Osteocyte (in vitro differentiated cells): ENCODE measurements around the gene CMSS1. TPM values are rescaled to one million over a fixed set of nuclear protein-coding genes. Genes with fewer than 3 reads are reported as not detected.
"Not testable (repeated sequence)": the region's sequence is repeated elsewhere in the genome, so short reads cannot be mapped to it uniquely, and the experiment has no call there.

Experiments
- DNase-seq: peaks from one replicate; pipeline ENCODE4 v3.0.0; 2021; ENCODE audit warnings: mixed read lengths; ENCODE audit not compliant: unreplicated experiment; ENCODE audit errors: extremely low spot score
- H3K27ac Mint-ChIP-seq: one replicate; pipeline ENCODE4 v1.8.0; 2021; ENCODE audit warnings: mild to moderate bottlenecking, mixed read lengths; ENCODE audit not compliant: unreplicated experiment
- H3K27me3 Mint-ChIP-seq: one replicate; pipeline ENCODE4 v1.8.0; 2021; ENCODE audit warnings: mixed read lengths; ENCODE audit not compliant: unreplicated experiment
- H3K36me3 Mint-ChIP-seq: one replicate; pipeline ENCODE4 v1.8.0; 2021; ENCODE audit warnings: mixed read lengths; ENCODE audit not compliant: unreplicated experiment
- H3K4me1 Mint-ChIP-seq: one replicate; pipeline ENCODE4 v1.8.0; 2021; ENCODE audit warnings: mixed read lengths; ENCODE audit not compliant: unreplicated experiment
- H3K4me3 Mint-ChIP-seq: one replicate; pipeline ENCODE4 v1.8.0; 2021; ENCODE audit warnings: mild to moderate bottlenecking, moderate library complexity, mixed read lengths; ENCODE audit not compliant: unreplicated experiment
- H3K9me3 Mint-ChIP-seq: one replicate; pipeline ENCODE4 v1.8.0; 2021; ENCODE audit warnings: mixed read lengths; ENCODE audit not compliant: unreplicated experiment
- CTCF ChIP-seq: fragments of 200-600 bp; sonication (generic); IDR thresholded peaks from 2 replicates; pipeline ENCODE4 v1.5.0; 2021; ENCODE audit warnings: antibody characterized with exemption, mild to moderate bottlenecking, moderate library complexity
- total RNA-seq: library from RNA; stranded (reverse); gene quantifications from 2 replicates; pipeline ENCODE4 v1.2.1, GENCODE V29; 2021

CMSS1 gene
- total RNA-seq, 1 donor from 2014 or later: 38.5 TPM

GRCh38 chr3:100093831-100094230 is 276.2 kb downstream of the CMSS1 start:
- Mint-ChIP-seq H3K9me3 (no peaks in the 10 kb centered on the region), H3K4me1 (peaks cover 47% of the 10 kb centered on the region), H3K27ac (peak overlapping the region; percentile 38), H3K27me3 (no peaks in the 10 kb centered on the region), H3K4me3 (no peak overlapping the region), H3K36me3 (no peaks in the 10 kb centered on the region)
- TF ChIP-seq CTCF: no peak
- DNase-seq: no peak

- H3K27me3 Mint-ChIP-seq, H3K4me3 Mint-ChIP-seq, H3K27ac Mint-ChIP-seq, H3K36me3 Mint-ChIP-seq, DNase-seq, H3K9me3 Mint-ChIP-seq: not testable (repeated sequence)
- H3K4me1 Mint-ChIP-seq: peaks cover 48% of the 10 kb centered on the region
Observed at GRCh38 chr3:100096286-100096685, 278.6 kb downstream of the CMSS1 start.

GRCh38 chr3:100096866-100097265 is 279.2 kb downstream of the CMSS1 start:
- Mint-ChIP-seq H3K27me3 (no peaks in the 10 kb centered on the region), H3K4me1 (peaks cover 48% of the 10 kb centered on the region), H3K27ac (no peak overlapping the region), H3K9me3 (no peaks in the 10 kb centered on the region), H3K4me3 (no peak overlapping the region), H3K36me3 (peaks cover 2% of the 10 kb centered on the region)
- TF ChIP-seq CTCF: no peak
- DNase-seq: no peak

GRCh38 chr3:100097919-100098783 is 280.5 kb downstream of the CMSS1 start:
- Mint-ChIP-seq H3K27me3 (no peaks in the 10 kb centered on the region), H3K4me1 (peaks cover 44% of the 10 kb centered on the region), H3K36me3 (peaks cover 2% of the 10 kb centered on the region), H3K4me3 (no peak overlapping the region), H3K27ac (no peak overlapping the region), H3K9me3 (no peaks in the 10 kb centered on the region)
- no peak for DNase-seq
- TF ChIP-seq CTCF: no peak

GRCh38 chr3:100098784-100099070 is 281.1 kb downstream of the CMSS1 start:
- H3K27ac Mint-ChIP-seq: no peak overlapping the region
- no peaks in the 10 kb centered on the region for H3K27me3 Mint-ChIP-seq
- H3K4me3 Mint-ChIP-seq: no peak overlapping the region
- peaks cover 47% of the 10 kb centered on the region for H3K4me1 Mint-ChIP-seq
- peaks cover 2% of the 10 kb centered on the region for H3K36me3 Mint-ChIP-seq
- H3K9me3 Mint-ChIP-seq: no peaks in the 10 kb centered on the region
- no peak for DNase-seq
- no peak for TF ChIP-seq CTCF
